HCT116 (cell line): ENCODE results near the gene ELOF1. TPM values are rescaled to one million over a fixed set of nuclear protein-coding genes. Genes with fewer than 3 reads are reported as not detected.

Experiments used
- ATAC-seq: fragments of 200-7000 bp; cut with Tn5 transposase; 2 replicates; pipeline ENCODE4 v1.9.1; 2020; ENCODE audit warnings: mild to moderate bottlenecking, moderate library complexity
- BruUV-seq: library from RNA; stranded (reverse); fragments of 400-500 nt; replicated peaks from 2 replicates; lab custom pipeline; 2021; lab: Mats Ljungman, UMichigan
- CTCF ChIA-PET: fragments of 300-600 bp; sonication (Branson Sonifier 250); formaldehyde crosslinking; loops from one replicate; lab custom pipeline; 2021; ENCODE audit warnings: antibody characterized with exemption; lab: Charles Lee
- POLR2A ChIA-PET: fragments of 300-600, 350-600 bp; sonication (Branson Sonifier 250); formaldehyde crosslinking; loops from one replicate; lab custom pipeline; 2021; ENCODE audit warnings: antibody characterized with exemption; lab: Charles Lee
- RAD21 ChIA-PET, 2 experiments: fragments of 300-600 bp; sonication (Branson Sonifier 250); formaldehyde crosslinking; loops; one replicate each; lab custom pipeline; 2023; ENCODE audit warnings: low total read pairs in 2 of 2; ENCODE audit not compliant: uncharacterized antibody in 2 of 2, unreplicated experiment in 2 of 2, low non-redundant PET in 1 of 2; lab: Charles Lee
- DNase-seq: peaks from one replicate; pipeline ENCODE4 v3.0.0-alpha.2; 2010; ENCODE audit warnings: low read depth, low spot score
- H2AFZ ChIP-seq: fragments of 200-600 bp; shearing (Covaris generic), sonication (generic); 2 replicates; pipeline ENCODE4 v1.6.1; 2017; ENCODE audit warnings: low read depth, mixed run types, mixed read lengths, antibody characterized with exemption, low read length; ENCODE audit not compliant: poor library complexity, severe bottlenecking
- H3K27ac ChIP-seq: 2 replicates; pipeline ENCODE4 v1.5.1; 2012; ENCODE audit warnings: low read depth, low read length
- H3K27me3 ChIP-seq: fragments of 200-600 bp; sonication (generic); 2 replicates; pipeline ENCODE4 v1.6.1; 2016; ENCODE audit warnings: mixed run types, low read length, mixed read lengths; ENCODE audit not compliant: insufficient read depth
- H3K36me3 ChIP-seq, 2 experiments: fragments of 200-500 bp in 1 of 2; fragments of 200-600 bp in 1 of 2; sonication (Bioruptor generic) in 1 of 2; sonication (generic) in 1 of 2; 2 replicates each; pipeline versions ENCODE4 v1.5.1 to v1.6.1; 2014 to 2016; ENCODE audit warnings: low read length in 2 of 2, inconsistent platforms in 1 of 2, mixed read lengths in 1 of 2, mixed run types in 1 of 2; ENCODE audit not compliant: insufficient read depth in 2 of 2, control insufficient read depth in 1 of 2
- H3K4me1 ChIP-seq, 2 experiments: fragments of 200-600 bp in 1 of 2; sonication (generic) in 1 of 2; 2 replicates each; pipeline versions ENCODE4 v1.5.1 to v1.6.1; 2012 to 2017; ENCODE audit warnings: low read length in 2 of 2, inconsistent platforms in 1 of 2, mild to moderate bottlenecking in 1 of 2, mixed read lengths in 1 of 2, mixed run types in 1 of 2, moderate library complexity in 1 of 2; ENCODE audit not compliant: insufficient read depth in 2 of 2, control insufficient read depth in 1 of 2
- H3K4me2 ChIP-seq: fragments of 200-600 bp; sonication (generic); 2 replicates; pipeline ENCODE4 v1.6.1; 2017; ENCODE audit warnings: mixed run types, low read length, mixed read lengths
- H3K4me3 ChIP-seq, 2 experiments: fragments of 200-600 bp in 1 of 2; sonication (generic) in 1 of 2; replicated peaks in 1 of 2; 2 replicates each; pipeline ENCODE4 v1.5.1; 2011 to 2016; ENCODE audit warnings: low read length in 2 of 2, control low read depth in 1 of 2, low read depth in 1 of 2, mild to moderate bottlenecking in 1 of 2, mixed read lengths in 1 of 2, mixed run types in 1 of 2
- H3K79me2 ChIP-seq: fragments of 200-600 bp; sonication (generic); 2 replicates; pipeline ENCODE4 v1.6.1; 2017; ENCODE audit warnings: mild to moderate bottlenecking, mixed run types, low read length, moderate library complexity, mixed read lengths; ENCODE audit not compliant: insufficient read depth
- H3K9ac ChIP-seq: fragments of 200-600 bp; sonication (generic); 2 replicates; pipeline ENCODE4 v1.6.1; 2016; ENCODE audit warnings: low read length, mixed read lengths
- H3K9me2 ChIP-seq: fragments of 200-600 bp; sonication (generic), shearing (Covaris generic); 2 replicates; pipeline ENCODE4 v1.6.1; 2017; ENCODE audit warnings: mixed run types, mild to moderate bottlenecking, moderate library complexity; ENCODE audit not compliant: insufficient read depth
- H3K9me3 ChIP-seq, 2 experiments: fragments of 200-500 bp in 1 of 2; fragments of 200-600 bp in 1 of 2; sonication (Bioruptor generic) in 1 of 2; sonication (generic) in 1 of 2; 2 replicates each; pipeline ENCODE4 v1.6.1; 2014 to 2017; ENCODE audit warnings: low read length in 2 of 2, mixed read lengths in 2 of 2, inconsistent platforms in 1 of 2, low read depth in 1 of 2, mild to moderate bottlenecking in 1 of 2, mixed run types in 1 of 2, moderate library complexity in 1 of 2; ENCODE audit not compliant: control insufficient read depth in 1 of 2, insufficient read depth in 1 of 2
- H4K20me1 ChIP-seq: fragments of 200-600 bp; sonication (generic), shearing (Covaris generic); 2 replicates; pipeline ENCODE4 v1.6.1; 2017; ENCODE audit warnings: mixed run types, mild to moderate bottlenecking, moderate library complexity; ENCODE audit not compliant: insufficient read depth
- CEBPB ChIP-seq: IDR thresholded peaks from 2 replicates; pipeline ENCODE4 v1.6.1; 2012; ENCODE audit warnings: low read depth
- EGR1 ChIP-seq: IDR thresholded peaks from 2 replicates; pipeline ENCODE4 v1.6.1; 2012; ENCODE audit warnings: low read depth
- ELF1 ChIP-seq: IDR thresholded peaks from 2 replicates; pipeline ENCODE4 v1.6.1; 2012; ENCODE audit warnings: low read depth, borderline replicate concordance
- EZH2 ChIP-seq: fragments of 200-600 bp; sonication (generic); IDR thresholded peaks from 2 replicates; pipeline ENCODE4 v1.6.1; 2017; ENCODE audit warnings: antibody characterized with exemption, mixed run types
- EZH2phosphoT487 ChIP-seq: fragments of 200-600 bp; IDR thresholded peaks from 2 replicates; pipeline ENCODE4 v1.6.1; 2018; ENCODE audit warnings: antibody characterized with exemption, borderline replicate concordance
- FOSL1 ChIP-seq: IDR thresholded peaks from 2 replicates; pipeline ENCODE4 v1.6.1; 2012; ENCODE audit warnings: low read depth
- JUND ChIP-seq: IDR thresholded peaks from 2 replicates; pipeline ENCODE4 v1.6.1; 2012
- POLR2A ChIP-seq: IDR thresholded peaks from 2 replicates; pipeline ENCODE4 v1.7.0; 2011; ENCODE audit warnings: borderline replicate concordance; ENCODE audit not compliant: insufficient read depth, insufficient read length; ENCODE audit errors: extremely low read depth
- POLR2AphosphoS5 ChIP-seq: IDR thresholded peaks from 2 replicates; pipeline ENCODE4 v1.6.1; 2011; ENCODE audit warnings: mild to moderate bottlenecking, low read depth, low read length, moderate library complexity
- RAD21 ChIP-seq: IDR thresholded peaks from 2 replicates; pipeline ENCODE4 v1.6.1; 2012; ENCODE audit warnings: low read depth, mild to moderate bottlenecking
- SP1 ChIP-seq: IDR thresholded peaks from 2 replicates; pipeline ENCODE4 v1.6.1; 2012; ENCODE audit warnings: low read depth
- SRF ChIP-seq: IDR thresholded peaks from 2 replicates; pipeline ENCODE4 v1.6.1; 2012; ENCODE audit warnings: low read depth
- TCF7L2 ChIP-seq: IDR thresholded peaks from 2 replicates; pipeline ENCODE4 v1.7.0; 2011; ENCODE audit warnings: borderline replicate concordance, inconsistent platforms; ENCODE audit not compliant: insufficient read depth, insufficient read length; ENCODE audit errors: extremely low read depth
- YY1 ChIP-seq: IDR thresholded peaks from 2 replicates; pipeline ENCODE4 v1.6.1; 2011; ENCODE audit warnings: low read length, low read depth, moderate library complexity, mild to moderate bottlenecking; ENCODE audit not compliant: insufficient replicate concordance; ENCODE audit errors: extremely low read depth
- ZFX ChIP-seq: fragments of 450-650 bp; IDR thresholded peaks from 2 replicates; pipeline ENCODE4 v1.6.1; 2017
- intact Hi-C: fragments of 100-400 bp; cut with micrococcal nuclease; formaldehyde crosslinking; loops from 2 replicates; pipeline ENCODE4 v1.10.0; 2022
- total RNA-seq: library from RNA; stranded (reverse); gene quantifications from one replicate; pipeline ENCODE4 v1.2.1, GENCODE V29; 2021; ENCODE audit not compliant: unreplicated experiment
- TF ChIP-seq, protein P1 (sequence below): IDR thresholded peaks from 2 replicates; pipeline ENCODE4 v1.6.1; 2012; ENCODE audit warnings: low read depth
- TF ChIP-seq, protein P2 (sequence below): IDR thresholded peaks from 2 replicates; pipeline ENCODE4 v1.6.1; 2012
- TF ChIP-seq, protein P3 (sequence below): IDR thresholded peaks from 2 replicates; pipeline ENCODE4 v1.6.1; 2012
- TF ChIP-seq, protein P4 (sequence below), 3 experiments: fragments of 200-600 bp in 1 of 3; sonication (generic) in 1 of 3; IDR thresholded peaks in 2 of 3; conservative IDR thresholded peaks in 1 of 3; 2 replicates each; pipeline ENCODE4 v1.5.1; 2012 to 2017; ENCODE audit warnings: low read depth in 2 of 3, low read length in 2 of 3, antibody characterized with exemption in 1 of 3, borderline replicate concordance in 1 of 3, control low read depth in 1 of 3, mild to moderate bottlenecking in 1 of 3, mixed read lengths in 1 of 3, mixed run types in 1 of 3, moderate library complexity in 1 of 3; ENCODE audit not compliant: insufficient read depth in 1 of 3

Gene ELOF1
- total RNA-seq, 1 experiment from 2014 or later: 74.5 TPM

DNA sequence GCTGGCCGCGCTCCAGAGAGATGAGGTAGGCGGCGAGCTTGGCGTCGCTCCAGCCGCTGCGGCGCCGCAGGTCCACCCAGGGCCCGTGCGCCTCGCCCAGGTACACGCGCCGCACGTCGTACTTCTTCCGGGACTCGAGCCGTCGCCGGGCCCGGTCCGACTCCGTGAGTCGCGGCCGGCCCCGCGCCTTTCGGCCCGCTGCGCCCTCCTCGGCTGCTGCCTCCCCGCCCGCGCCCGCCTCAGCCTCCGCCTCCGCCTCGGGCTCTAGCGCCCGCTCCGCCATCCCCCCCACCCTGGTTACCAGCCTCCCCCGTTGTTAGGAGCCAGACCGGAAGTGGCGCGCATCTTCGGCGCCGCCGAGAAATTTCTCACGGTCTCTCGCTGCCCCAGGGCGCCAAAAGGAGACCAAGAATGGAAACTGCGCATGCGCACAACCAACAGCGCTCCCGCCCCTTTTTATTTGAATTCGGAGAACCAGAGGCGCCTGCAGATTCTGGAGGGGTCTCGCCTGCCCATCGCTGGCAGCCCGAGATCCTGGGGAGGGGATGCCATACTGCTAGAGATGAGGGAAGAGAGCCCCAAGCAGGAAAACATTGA lies 53.4 kb downstream of the ELOF1 start, which contains the start of gene ZNF653 (continued):
- no peak for TF ChIP-seq FOSL1
- no peak for TF ChIP-seq TCF7L2
- TF ChIP-seq, protein P1, sequence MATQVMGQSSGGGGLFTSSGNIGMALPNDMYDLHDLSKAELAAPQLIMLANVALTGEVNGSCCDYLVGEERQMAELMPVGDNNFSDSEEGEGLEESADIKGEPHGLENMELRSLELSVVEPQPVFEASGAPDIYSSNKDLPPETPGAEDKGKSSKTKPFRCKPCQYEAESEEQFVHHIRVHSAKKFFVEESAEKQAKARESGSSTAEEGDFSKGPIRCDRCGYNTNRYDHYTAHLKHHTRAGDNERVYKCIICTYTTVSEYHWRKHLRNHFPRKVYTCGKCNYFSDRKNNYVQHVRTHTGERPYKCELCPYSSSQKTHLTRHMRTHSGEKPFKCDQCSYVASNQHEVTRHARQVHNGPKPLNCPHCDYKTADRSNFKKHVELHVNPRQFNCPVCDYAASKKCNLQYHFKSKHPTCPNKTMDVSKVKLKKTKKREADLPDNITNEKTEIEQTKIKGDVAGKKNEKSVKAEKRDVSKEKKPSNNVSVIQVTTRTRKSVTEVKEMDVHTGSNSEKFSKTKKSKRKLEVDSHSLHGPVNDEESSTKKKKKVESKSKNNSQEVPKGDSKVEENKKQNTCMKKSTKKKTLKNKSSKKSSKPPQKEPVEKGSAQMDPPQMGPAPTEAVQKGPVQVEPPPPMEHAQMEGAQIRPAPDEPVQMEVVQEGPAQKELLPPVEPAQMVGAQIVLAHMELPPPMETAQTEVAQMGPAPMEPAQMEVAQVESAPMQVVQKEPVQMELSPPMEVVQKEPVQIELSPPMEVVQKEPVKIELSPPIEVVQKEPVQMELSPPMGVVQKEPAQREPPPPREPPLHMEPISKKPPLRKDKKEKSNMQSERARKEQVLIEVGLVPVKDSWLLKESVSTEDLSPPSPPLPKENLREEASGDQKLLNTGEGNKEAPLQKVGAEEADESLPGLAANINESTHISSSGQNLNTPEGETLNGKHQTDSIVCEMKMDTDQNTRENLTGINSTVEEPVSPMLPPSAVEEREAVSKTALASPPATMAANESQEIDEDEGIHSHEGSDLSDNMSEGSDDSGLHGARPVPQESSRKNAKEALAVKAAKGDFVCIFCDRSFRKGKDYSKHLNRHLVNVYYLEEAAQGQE: no peak
- TF ChIP-seq, protein P2, sequence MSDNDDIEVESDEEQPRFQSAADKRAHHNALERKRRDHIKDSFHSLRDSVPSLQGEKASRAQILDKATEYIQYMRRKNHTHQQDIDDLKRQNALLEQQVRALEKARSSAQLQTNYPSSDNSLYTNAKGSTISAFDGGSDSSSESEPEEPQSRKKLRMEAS: no peak; the same call in 1 of the 2 replicates
- no peak for TF ChIP-seq YY1
- TF ChIP-seq RAD21: no peak
- TF ChIP-seq, protein P3, sequence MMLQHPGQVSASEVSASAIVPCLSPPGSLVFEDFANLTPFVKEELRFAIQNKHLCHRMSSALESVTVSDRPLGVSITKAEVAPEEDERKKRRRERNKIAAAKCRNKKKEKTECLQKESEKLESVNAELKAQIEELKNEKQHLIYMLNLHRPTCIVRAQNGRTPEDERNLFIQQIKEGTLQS: no peak
- no peak for TF ChIP-seq CEBPB

DNA sequence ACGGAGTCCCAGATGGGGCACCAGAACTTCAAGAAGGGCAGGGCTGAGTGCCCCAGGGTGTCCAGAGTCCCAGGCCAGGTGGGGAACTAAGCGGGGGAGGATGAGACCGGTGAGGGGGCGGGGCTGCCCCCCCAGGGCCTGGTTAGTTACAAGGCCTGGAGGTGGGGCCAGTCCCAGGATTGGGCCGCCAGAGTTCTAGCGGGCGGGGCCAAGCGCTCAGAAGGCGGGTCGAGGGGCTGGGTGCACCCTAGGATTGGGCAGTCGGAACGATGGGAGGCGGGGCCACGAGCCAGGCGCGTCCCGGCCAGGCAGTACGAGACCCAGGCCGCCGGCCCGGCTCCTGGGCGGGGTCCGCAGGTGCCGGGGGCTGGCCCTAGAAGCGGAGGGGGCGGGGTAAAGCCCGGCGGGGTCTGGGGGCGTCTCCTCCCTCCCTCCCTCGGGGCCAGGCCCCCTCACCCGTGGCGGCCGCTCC lies 54.0 kb downstream of the ELOF1 start:
- Histone ChIP-seq H3K4me2 (peak overlapping the region; percentile 94), H3K27ac (peak overlapping the region; percentile 89), H3K79me2 (peaks cover 6% of the 10 kb centered on the region; the same call in 1 of the 2 replicates), H3K27me3 (no peaks in the 10 kb centered on the region), H4K20me1 (no peaks in the 10 kb centered on the region), H3K9ac (peak overlapping the region; percentile 87), H2AFZ (no peak overlapping the region), H3K36me3 (no peaks in the 10 kb centered on the region), H3K9me3 (no peaks in the 10 kb centered on the region), H3K4me1 (peaks cover 0 to 13% of the 10 kb centered on the region in 2 experiments; a peak in 2 of 4 replicates), H3K9me2 (no peaks in the 10 kb centered on the region), H3K4me3 (peak overlapping the region; percentile 65 to 80)
- ChIA-PET RAD21 (no interaction called here), CTCF (no interaction called here), POLR2A (interaction anchor here (1.0 kb wide), 1 partner anchor 124 kb away, joined by 3 read pairs; no protein-coding TSS in a partner anchor)
- ATAC-seq (peak; percentile 96), DNase-seq (peak; percentile 90)
- intact Hi-C loops: loop anchor here (2.0 kb wide), 1 partner anchor 24 kb away; the partner anchor contains the start of gene ECSIT
- BruUV-seq: no TSS peak
- no peak for TF ChIP-seq EZH2phosphoT487
- TF ChIP-seq EZH2: no peak
- no peak for TF ChIP-seq FOSL1
- no peak for TF ChIP-seq SRF
- TF ChIP-seq EGR1: peak; percentile 91
- TF ChIP-seq RAD21: no peak
- peak; percentile 50 for TF ChIP-seq POLR2AphosphoS5
- TF ChIP-seq, protein P4, sequence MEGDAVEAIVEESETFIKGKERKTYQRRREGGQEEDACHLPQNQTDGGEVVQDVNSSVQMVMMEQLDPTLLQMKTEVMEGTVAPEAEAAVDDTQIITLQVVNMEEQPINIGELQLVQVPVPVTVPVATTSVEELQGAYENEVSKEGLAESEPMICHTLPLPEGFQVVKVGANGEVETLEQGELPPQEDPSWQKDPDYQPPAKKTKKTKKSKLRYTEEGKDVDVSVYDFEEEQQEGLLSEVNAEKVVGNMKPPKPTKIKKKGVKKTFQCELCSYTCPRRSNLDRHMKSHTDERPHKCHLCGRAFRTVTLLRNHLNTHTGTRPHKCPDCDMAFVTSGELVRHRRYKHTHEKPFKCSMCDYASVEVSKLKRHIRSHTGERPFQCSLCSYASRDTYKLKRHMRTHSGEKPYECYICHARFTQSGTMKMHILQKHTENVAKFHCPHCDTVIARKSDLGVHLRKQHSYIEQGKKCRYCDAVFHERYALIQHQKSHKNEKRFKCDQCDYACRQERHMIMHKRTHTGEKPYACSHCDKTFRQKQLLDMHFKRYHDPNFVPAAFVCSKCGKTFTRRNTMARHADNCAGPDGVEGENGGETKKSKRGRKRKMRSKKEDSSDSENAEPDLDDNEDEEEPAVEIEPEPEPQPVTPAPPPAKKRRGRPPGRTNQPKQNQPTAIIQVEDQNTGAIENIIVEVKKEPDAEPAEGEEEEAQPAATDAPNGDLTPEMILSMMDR (IDR thresholded peaks at IDR 0.05 in 2 of 3, conservative IDR thresholded peaks at IDR 0.05 in 1 of 3; ENCODE audit: borderline replicate concordance in 1 of 3, insufficient read depth in 1 of 3, low read depth in 2 of 3, low read length in 2 of 3): no peak
- no peak for TF ChIP-seq JUND
- peak; percentile 12 for TF ChIP-seq POLR2A
- TF ChIP-seq, protein P3: no peak
- TF ChIP-seq YY1: no peak
- no peak for TF ChIP-seq ELF1
- no peak for TF ChIP-seq ZFX
- peak; percentile 70 for TF ChIP-seq SP1
- TF ChIP-seq TCF7L2: no peak
